HepG2 (cell line): ENCODE results near the gene PSMG3. TPM values are rescaled to one million over a fixed set of nuclear protein-coding genes. Genes with fewer than 3 reads are reported as not detected.

Experiments used
- ATAC-seq: fragments of 200-7000 bp; cut with Tn5 transposase; 3 replicates; pipeline ENCODE4 v1.9.1; 2020; ENCODE audit warnings: mild to moderate bottlenecking, moderate library complexity
- BruUV-seq: library from RNA; stranded (reverse); fragments of 400-500 nt; replicated peaks from 2 replicates; lab custom pipeline; 2021; lab: Mats Ljungman, UMichigan
- CTCF ChIA-PET: fragments of 300-600 bp; formaldehyde crosslinking; extraction: SDS; loops from one replicate; lab custom pipeline; 2021; ENCODE audit warnings: low total read pairs, inconsistent platforms, low intra/inter-chr PET ratio; lab: Yijun Ruan, JAX
- POLR2A ChIA-PET: fragments of 350-600 bp; sonication (Branson Sonifier 250); formaldehyde crosslinking; loops from one replicate; lab custom pipeline; 2020; ENCODE audit warnings: antibody characterized with exemption, inconsistent platforms; lab: Yijun Ruan, JAX
- DNase-seq: peaks from one replicate; pipeline ENCODE4 v3.0.0-alpha.2; 2015; ENCODE audit warnings: low spot score
- FAIRE-seq: peaks from 3 replicates; lab custom pipeline; 2011; peaks lifted over from hg19 to GRCh38; lab: Jason Lieb, UNC
- H2AFZ ChIP-seq: one replicate; pipeline ENCODE4 v1.6.1; 2011; ENCODE audit warnings: low read length, inconsistent platforms
- H3K27ac ChIP-seq: fragments of 300-600 bp; 3 replicates; pipeline ENCODE4 v1.8.0; 2011; ENCODE audit warnings: mixed run types, mild to moderate bottlenecking, mixed read lengths, low read length, inconsistent platforms; ENCODE audit not compliant: insufficient read depth; ENCODE audit errors: extremely low read length
- H3K27me3 ChIP-seq, 2 experiments: fragments of 200-600 bp in 1 of 2; 2 replicates in 1 of 2; 3 replicates in 1 of 2; pipeline versions ENCODE4 v1.6.0 to v1.8.0; 2011; ENCODE audit warnings: low read length in 2 of 2, mild to moderate bottlenecking in 2 of 2, moderate library complexity in 2 of 2, inconsistent platforms in 1 of 2; ENCODE audit not compliant: insufficient read depth in 2 of 2, control insufficient read depth in 1 of 2
- H3K36me3 ChIP-seq, 2 experiments: fragments of 200-600 bp in 1 of 2; replicated peaks in 1 of 2; 2 replicates in 1 of 2; 3 replicates in 1 of 2; pipeline versions ENCODE4 v1.5.1 to v1.8.0; 2011; ENCODE audit warnings: low read length in 2 of 2, inconsistent platforms in 1 of 2; ENCODE audit not compliant: insufficient read depth in 2 of 2, control insufficient read depth in 1 of 2
- H3K4me1 ChIP-seq: 2 replicates; pipeline ENCODE4 v1.5.1; 2012; ENCODE audit warnings: low read length, inconsistent platforms; ENCODE audit not compliant: insufficient read depth
- H3K4me2 ChIP-seq: 2 replicates; pipeline ENCODE4 v1.6.0; 2011; ENCODE audit warnings: low read depth, low read length, inconsistent platforms
- H3K4me3 ChIP-seq, 3 experiments: fragments of 200-600 bp in 1 of 3; sonication (generic), shearing (Covaris generic) in 1 of 3; replicated peaks in 1 of 3; 2 replicates each; pipeline ENCODE4 v1.5.1; 2011 to 2016; ENCODE audit warnings: low read length in 3 of 3, inconsistent platforms in 2 of 3, low read depth in 2 of 3, mild to moderate bottlenecking in 2 of 3, control low read depth in 1 of 3, mixed read lengths in 1 of 3; ENCODE audit not compliant: insufficient read depth in 1 of 3
- H3K79me2 ChIP-seq: one replicate; pipeline ENCODE4 v1.6.1; 2011; ENCODE audit warnings: low read length, inconsistent platforms; ENCODE audit not compliant: insufficient read depth
- H3K9ac ChIP-seq: 2 replicates; pipeline ENCODE4 v1.6.0; 2011; ENCODE audit warnings: mild to moderate bottlenecking, low read depth, low read length, inconsistent platforms; ENCODE audit not compliant: insufficient read depth
- H3K9me3 ChIP-seq: 2 replicates; pipeline ENCODE4 v1.5.1; 2012; ENCODE audit warnings: mild to moderate bottlenecking, low read length
- H4K20me1 ChIP-seq: 2 replicates; pipeline ENCODE4 v1.6.0; 2011; ENCODE audit warnings: inconsistent platforms, mild to moderate bottlenecking, low read length, moderate library complexity; ENCODE audit not compliant: insufficient read depth
- CBFB ChIP-seq: sonication (generic); formaldehyde crosslinking; IDR thresholded peaks from 2 replicates; pipeline ENCODE4 v1.4.0; 2020; ENCODE audit warnings: missing genetic modification reagents
- WGBS: methylation state at CpG from one replicate; pipeline ENCODE4 v1.1.6; 2017; ENCODE audit warnings: low lambda C conversion rate; 5-methylcytosine and 5-hydroxymethylcytosine counted together
- in situ Hi-C: cut with HindIII; loops from 2 replicates; pipeline ENCODE4 v1.10.0; 2017; ENCODE audit warnings: low pct_unique_long_range_greater_than_20kb; ENCODE audit not compliant: extremely low pct_ligation_motif_present
- intact Hi-C: fragments of 100-400 bp; cut with micrococcal nuclease; formaldehyde crosslinking; loops from one replicate; pipeline ENCODE4 v1.10.0; 2022; ENCODE audit not compliant: unreplicated experiment
- polyA plus RNA-seq, 8 experiments: library from polyadenylated mRNA; depleted of rRNA in 3 of 8; stranded (reverse) in 7 of 8; unstranded in 1 of 8; fragments of >200 nt; fragmentation: Illumina TruSeq in 4 of 8; extraction: Trizol in 4 of 8; gene quantifications; 2 replicates each; pipeline versions ENCODE4 v1.2.1 to v1.2.3, GENCODE V29; 2011 to 2016; ENCODE audit warnings: low read depth in 4 of 8, missing spikeins in 1 of 8, mixed read lengths in 1 of 8; ENCODE audit not compliant: insufficient read depth in 1 of 8
- total RNA-seq, 5 experiments: library from RNA; depleted of rRNA; stranded (reverse); fragments of >200 nt; fragmentation: Illumina TruSeq; extraction: Trizol; gene quantifications; 2 replicates each; pipeline ENCODE4 v1.2.3, GENCODE V29; 2016; ENCODE audit warnings: low read depth in 1 of 5
- TF ChIP-seq, protein P1 (sequence below): sonication (generic); formaldehyde crosslinking; IDR thresholded peaks from 2 replicates; pipeline ENCODE4 v1.5.1; 2020; ENCODE audit warnings: mild to moderate bottlenecking, missing genetic modification reagents, moderate library complexity
- TF ChIP-seq, protein P2 (sequence below): sonication (generic); formaldehyde crosslinking; IDR thresholded peaks from 2 replicates; pipeline ENCODE4 v1.4.0; 2020; ENCODE audit warnings: low read depth, mild to moderate bottlenecking, missing genetic modification reagents

The PSMG3 gene
- total and polyA plus RNA-seq, 2 of the 13 experiments (the other 11 are each of a cell fraction or from before 2014, with no cell fraction given): 29.6 to 48.4 TPM

DNA sequence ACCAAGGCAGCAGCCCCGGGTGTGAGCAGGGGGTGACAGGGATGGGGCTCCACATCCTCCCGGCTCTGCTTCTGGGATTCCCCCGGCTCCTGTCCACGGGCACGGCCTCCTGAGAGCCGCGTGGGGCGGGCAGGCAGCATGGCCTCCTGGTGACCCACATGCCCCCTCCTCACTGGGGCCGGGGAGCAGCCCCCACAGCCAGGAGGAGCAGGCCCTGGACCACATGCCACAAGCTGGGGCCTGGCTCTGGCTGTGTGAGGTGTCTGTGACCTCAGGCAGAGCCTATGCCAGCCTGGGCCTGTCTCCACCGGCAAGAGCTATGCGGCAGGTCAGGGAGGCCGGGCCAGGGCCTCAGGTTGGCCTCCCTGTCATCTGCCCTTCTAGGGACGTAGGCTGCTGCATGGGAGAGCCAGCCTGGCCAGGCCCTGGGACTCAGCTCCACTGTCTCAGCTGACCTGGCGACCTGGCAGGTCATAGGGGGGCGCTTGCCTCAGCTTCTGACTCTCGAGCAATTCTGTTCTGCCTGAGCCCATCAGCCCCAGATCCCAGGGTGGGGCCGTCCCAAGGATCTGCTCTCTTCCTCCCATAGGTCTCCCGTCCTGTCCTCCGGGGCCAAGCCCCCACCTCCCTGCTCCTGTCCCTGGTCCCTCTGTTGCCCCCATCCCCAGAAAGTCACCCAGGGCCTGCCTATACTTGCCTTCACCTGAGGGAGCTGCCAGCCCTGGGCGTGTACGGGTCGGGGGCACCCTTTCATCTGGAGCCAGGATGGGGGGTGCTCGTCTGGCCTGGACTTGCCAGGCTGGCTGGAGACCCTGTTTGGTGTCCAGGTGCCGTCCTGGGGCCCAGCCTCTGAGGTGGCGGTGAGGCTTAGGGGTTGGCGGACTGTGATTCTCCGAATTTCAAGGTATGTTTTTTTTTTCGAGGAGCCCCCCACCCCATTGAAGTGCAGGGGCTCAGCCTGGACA lies 9.9 kb downstream of the PSMG3 start:
- H3K27me3 ChIP-seq: peaks cover 8 to 15% of the 10 kb centered on the region in 2 experiments; a peak in 2 of 5 replicates
- FAIRE-seq (no peak), DNase-seq (no peak), ATAC-seq (no peak)
- H3K79me2 ChIP-seq: no peaks in the 10 kb centered on the region
- BruUV-seq: no TSS peak
- H3K4me3 ChIP-seq: no peak overlapping the region
- in situ Hi-C loops (loop anchor here (5.0 kb wide), 1 partner anchor 58 kb away; the partner anchor contains the start of gene INTS1), intact Hi-C loops (loop anchor here (5.0 kb wide), 1 partner anchor 38 kb away; no protein-coding TSS in a partner anchor)
- H3K4me1 ChIP-seq: peaks cover 54% of the 10 kb centered on the region
- H3K4me2 ChIP-seq: no peak overlapping the region; the same call in 1 of the 2 replicates
- H3K9ac ChIP-seq: 0 out of 2 replicates have a peak overlapping the region, but pooled peaks have one; percentile 5
- TF ChIP-seq, protein P1, sequence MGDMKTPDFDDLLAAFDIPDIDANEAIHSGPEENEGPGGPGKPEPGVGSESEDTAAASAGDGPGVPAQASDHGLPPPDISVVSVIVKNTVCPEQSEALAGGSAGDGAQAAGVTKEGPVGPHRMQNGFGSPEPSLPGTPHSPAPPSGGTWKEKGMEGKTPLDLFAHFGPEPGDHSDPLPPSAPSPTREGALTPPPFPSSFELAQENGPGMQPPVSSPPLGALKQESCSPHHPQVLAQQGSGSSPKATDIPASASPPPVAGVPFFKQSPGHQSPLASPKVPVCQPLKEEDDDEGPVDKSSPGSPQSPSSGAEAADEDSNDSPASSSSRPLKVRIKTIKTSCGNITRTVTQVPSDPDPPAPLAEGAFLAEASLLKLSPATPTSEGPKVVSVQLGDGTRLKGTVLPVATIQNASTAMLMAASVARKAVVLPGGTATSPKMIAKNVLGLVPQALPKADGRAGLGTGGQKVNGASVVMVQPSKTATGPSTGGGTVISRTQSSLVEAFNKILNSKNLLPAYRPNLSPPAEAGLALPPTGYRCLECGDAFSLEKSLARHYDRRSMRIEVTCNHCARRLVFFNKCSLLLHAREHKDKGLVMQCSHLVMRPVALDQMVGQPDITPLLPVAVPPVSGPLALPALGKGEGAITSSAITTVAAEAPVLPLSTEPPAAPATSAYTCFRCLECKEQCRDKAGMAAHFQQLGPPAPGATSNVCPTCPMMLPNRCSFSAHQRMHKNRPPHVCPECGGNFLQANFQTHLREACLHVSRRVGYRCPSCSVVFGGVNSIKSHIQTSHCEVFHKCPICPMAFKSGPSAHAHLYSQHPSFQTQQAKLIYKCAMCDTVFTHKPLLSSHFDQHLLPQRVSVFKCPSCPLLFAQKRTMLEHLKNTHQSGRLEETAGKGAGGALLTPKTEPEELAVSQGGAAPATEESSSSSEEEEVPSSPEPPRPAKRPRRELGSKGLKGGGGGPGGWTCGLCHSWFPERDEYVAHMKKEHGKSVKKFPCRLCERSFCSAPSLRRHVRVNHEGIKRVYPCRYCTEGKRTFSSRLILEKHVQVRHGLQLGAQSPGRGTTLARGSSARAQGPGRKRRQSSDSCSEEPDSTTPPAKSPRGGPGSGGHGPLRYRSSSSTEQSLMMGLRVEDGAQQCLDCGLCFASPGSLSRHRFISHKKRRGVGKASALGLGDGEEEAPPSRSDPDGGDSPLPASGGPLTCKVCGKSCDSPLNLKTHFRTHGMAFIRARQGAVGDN (CRISPR knock-in tag): 0 out of 2 replicates have a peak, but pooled peaks have one; percentile 22
- TF ChIP-seq CBFB (CRISPR knock-in tag): no peak
- TF ChIP-seq, protein P2, sequence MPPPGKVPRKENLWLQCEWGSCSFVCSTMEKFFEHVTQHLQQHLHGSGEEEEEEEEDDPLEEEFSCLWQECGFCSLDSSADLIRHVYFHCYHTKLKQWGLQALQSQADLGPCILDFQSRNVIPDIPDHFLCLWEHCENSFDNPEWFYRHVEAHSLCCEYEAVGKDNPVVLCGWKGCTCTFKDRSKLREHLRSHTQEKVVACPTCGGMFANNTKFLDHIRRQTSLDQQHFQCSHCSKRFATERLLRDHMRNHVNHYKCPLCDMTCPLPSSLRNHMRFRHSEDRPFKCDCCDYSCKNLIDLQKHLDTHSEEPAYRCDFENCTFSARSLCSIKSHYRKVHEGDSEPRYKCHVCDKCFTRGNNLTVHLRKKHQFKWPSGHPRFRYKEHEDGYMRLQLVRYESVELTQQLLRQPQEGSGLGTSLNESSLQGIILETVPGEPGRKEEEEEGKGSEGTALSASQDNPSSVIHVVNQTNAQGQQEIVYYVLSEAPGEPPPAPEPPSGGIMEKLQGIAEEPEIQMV: no peak
- no peaks in the 10 kb centered on the region for H3K36me3 ChIP-seq
- H4K20me1 ChIP-seq: no peaks in the 10 kb centered on the region
- H3K27ac ChIP-seq: no peak overlapping the region
- no peak overlapping the region for H2AFZ ChIP-seq
- ChIA-PET CTCF (no interaction called here), POLR2A (interaction anchor here (0.9 to 6.4 kb wide), 2 partner anchors 26 to 44 kb away, joined by 3 to 108 read pairs; no protein-coding TSS in a partner anchor)
- no peaks in the 10 kb centered on the region for H3K9me3 ChIP-seq
- 32% methylated on average over 7 of the region's 28 CpGs for WGBS
